Cardiac fibroblast (primary cell): Measurements from ENCODE around the gene RPUSD3.
A peak's percentile ranks its signal among the peaks of the same experiment; 100 is the strongest.

ENCODE experiments used
- DNase-seq, 2 donors: peaks; one replicate each; pipeline versions ENCODE4 v3.0.0 to v3.0.0-alpha.2; 2010; ENCODE audit warnings: low read depth in 2 of 2
- H3K4me3 ChIP-seq, 2 donors: replicated peaks in 1 of 2; 1 replicate in 1 of 2; 2 replicates in 1 of 2; pipeline ENCODE4 v1.5.1; 2011; ENCODE audit warnings: low read depth in 2 of 2, low read length in 2 of 2, mild to moderate bottlenecking in 2 of 2, moderate library complexity in 1 of 2
- TF ChIP-seq, protein P1 (sequence below): IDR thresholded peaks from one replicate; pipeline ENCODE4 v1.5.1; 2011; ENCODE audit warnings: low read depth, mild to moderate bottlenecking, low read length, inconsistent platforms

The RPUSD3 gene

DNA sequence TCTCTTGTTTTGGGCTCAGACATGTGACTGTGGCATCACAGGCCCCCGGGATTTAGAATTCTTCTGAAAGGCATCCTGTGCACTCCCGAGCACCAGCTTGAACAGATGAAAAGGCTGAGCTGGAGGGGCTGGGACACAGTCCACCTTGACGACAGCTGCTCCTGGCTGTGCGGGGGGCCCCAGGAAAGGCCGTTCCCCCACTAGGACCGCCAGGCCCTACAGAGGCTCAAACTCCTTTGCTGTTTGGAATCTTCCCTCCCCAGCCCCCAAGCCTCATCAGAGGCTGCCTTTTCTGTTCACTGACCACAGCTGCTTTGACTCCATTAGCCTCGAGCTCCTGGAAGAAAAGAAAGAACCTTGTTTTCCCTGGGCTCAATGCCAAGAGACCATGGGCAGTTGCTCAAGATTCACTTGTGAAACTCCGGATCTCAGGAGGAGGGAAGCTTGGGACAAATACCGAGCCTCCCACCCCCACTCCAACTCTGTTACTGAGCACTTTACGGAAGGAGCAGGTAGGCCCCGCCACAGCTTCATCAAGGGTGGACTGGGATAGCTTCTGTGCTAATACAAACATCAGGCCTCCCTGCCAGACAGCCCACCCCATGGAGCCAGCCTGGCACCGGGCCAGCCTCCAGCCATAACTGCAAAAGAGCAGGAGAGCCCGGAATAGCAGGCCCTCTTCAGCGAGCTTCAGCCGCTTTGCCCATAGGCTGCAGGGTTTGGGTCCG lies 20.6 kb upstream of the RPUSD3 start:
- peak; percentile 95 to 97 for DNase-seq
- TF ChIP-seq, protein P1, sequence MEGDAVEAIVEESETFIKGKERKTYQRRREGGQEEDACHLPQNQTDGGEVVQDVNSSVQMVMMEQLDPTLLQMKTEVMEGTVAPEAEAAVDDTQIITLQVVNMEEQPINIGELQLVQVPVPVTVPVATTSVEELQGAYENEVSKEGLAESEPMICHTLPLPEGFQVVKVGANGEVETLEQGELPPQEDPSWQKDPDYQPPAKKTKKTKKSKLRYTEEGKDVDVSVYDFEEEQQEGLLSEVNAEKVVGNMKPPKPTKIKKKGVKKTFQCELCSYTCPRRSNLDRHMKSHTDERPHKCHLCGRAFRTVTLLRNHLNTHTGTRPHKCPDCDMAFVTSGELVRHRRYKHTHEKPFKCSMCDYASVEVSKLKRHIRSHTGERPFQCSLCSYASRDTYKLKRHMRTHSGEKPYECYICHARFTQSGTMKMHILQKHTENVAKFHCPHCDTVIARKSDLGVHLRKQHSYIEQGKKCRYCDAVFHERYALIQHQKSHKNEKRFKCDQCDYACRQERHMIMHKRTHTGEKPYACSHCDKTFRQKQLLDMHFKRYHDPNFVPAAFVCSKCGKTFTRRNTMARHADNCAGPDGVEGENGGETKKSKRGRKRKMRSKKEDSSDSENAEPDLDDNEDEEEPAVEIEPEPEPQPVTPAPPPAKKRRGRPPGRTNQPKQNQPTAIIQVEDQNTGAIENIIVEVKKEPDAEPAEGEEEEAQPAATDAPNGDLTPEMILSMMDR = no peak
- no peak overlapping the region for H3K4me3 ChIP-seq

DNA sequence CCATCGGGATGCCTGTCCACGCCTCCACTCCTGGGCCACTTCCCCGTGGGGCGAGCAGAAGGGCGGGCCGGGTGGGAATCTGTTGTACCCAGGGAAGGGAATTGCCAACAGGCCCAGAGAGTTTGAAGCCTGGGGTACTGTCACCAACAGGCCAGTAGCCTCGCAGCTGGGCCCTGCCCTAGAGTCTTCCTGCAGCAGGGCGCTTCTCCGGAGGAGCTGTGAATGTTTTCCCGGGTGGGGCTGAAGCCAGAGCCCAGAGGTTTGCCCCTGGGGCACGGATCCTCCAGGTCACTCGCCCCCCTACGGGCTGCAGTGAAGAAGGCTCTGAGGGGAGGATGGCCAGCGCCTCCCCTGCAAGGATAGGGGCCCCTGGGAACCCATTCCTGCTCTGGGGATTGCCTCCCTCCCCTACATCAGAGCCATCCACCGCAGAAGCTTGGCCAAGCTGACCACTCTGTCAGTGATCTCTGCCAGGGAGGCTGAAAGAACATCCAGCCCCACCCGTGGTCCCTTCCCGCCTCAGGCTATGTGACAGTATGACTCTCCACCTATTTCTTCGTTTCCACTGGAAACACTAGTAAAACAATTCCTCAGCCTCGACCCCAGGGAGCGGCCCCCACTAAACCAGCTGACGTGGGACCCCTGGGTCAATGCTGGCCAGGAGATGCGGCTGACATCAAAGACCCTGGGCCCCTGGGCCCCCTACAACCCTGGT lies 19.4 kb upstream of the RPUSD3 start:
- TF ChIP-seq, protein P1 = no peak

DNA sequence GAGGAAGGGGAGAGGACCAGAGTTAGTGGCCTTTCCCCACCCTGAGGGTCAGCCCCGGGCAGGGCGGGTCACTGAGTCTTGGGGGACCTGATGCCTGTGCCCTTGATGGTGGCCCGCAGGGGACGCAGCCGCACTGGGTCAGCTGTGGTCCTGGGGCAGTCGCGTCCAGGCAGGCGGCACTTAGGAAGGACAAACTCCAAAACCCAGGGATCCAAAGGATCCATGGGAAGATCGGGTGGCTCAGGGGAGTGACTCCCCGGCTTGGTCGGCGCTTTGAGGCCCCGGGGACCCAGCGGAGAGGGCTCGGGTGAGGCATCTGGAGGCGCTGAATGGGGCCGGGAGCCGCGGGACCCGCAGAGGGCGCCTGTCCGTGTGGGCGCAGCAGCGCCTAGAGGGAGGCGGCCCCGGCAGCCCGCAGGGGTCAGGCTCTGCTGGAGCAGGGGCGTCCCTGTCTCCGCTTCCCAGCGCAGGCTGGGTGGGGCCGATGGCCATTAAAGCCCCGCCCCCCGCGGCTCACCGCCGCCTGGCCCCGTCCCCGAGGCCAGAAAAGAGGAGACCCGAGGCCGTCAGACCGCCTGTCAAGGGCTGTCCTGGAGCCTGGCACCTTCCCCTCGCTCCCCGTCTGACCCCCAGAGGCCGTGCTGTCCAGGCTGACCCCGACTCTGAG lies 18.7 kb upstream of the RPUSD3 start:
- H3K4me3 ChIP-seq = no peak overlapping the region
- TF ChIP-seq, protein P1 = peak; percentile 29
- DNase-seq = peak; percentile 45 to 64

More for the DNA sequence above, 19.4 kb upstream of the RPUSD3 start:
- no peak overlapping the region for H3K4me3 ChIP-seq
- DNase-seq = no peak

DNA sequence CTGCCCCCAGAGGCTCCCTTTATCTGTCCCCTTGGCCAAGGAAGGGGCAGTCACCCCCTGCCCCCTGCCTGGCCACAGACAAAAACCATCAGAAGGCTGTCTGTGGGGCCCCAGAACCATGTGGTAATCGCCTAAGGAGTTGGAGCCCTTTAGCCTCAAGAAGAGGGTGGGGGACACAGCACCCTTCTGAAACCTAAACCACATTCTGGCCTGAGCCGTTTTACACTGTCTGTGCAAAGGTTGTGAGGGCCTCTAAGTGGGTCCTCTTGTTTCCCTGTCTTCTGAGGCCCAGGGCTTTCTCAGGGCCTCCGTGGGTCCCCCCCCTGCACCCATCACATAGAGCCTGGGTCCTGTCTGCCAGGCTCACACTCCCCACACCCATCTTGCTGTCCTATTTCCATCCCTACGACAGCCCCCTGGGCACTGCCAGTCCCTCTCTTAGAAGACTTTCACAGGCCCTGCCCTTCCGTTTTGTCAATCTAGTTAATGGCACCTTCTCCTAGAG lies 17.9 kb upstream of the RPUSD3 start:
- no peak overlapping the region for H3K4me3 ChIP-seq
- TF ChIP-seq, protein P1 = no peak
- no peak for DNase-seq

DNA sequence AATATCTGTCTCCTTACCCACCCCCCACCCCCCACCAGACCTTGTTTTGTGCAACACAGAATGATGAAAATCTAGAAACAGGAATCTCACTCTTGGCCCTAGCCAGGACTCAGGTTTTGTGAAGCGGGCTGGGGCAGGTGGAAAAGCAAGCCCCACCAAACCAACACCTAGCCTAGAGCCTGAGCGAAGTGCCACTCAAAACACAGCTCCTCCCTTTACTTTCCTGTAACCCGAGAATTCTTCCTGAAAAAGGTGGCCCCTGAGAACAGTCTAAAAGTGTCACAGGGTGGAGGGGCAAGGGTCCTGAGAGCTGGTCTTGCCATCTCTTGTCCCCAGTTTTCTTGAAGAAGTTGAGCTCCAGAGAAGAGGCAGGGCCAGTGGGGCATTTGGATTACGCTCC lies 17.4 kb upstream of the RPUSD3 start:
- DNase-seq = no peak
- TF ChIP-seq, protein P1 = no peak
- H3K4me3 ChIP-seq = no peak overlapping the region

DNA sequence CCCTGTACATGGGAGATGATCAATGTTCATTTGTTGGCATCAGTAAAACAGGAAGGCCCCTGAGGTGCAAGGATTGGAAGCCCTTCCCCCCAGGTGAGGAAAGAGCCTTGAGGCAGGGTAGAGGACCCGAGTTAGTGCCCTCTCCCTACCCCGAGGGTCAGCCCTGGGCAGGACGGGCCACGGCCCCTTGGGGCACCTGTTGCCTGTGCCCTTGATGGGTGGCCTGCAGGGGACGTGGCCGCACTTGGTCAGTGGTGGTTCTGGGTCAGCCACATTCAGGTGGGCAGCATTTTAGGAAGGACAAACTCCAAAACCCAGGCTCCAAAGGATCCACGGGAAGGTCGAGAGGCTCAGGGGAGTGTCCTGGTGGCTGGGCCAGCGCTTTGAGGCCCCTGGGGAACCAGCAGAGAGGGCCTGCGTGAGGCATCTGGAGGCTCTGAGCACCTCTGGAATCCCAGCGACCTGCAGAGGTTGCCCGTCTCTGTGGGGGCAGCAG lies 15.8 kb upstream of the RPUSD3 start:
- TF ChIP-seq, protein P1 = no peak
- no peak for DNase-seq
- no peak overlapping the region for H3K4me3 ChIP-seq
